HepG2 (cell line): ENCODE results near the gene ZNF618. TPM values are rescaled to one million over a fixed set of nuclear protein-coding genes. Genes with fewer than 3 reads are reported as not detected.

Experiments
- AHR ChIP-seq: IDR thresholded peaks from 2 replicates; pipeline ENCODE4 v1.6.1; 2018; ENCODE audit warnings: missing genetic modification reagents, missing compliant biosample characterization
- ATF7-NPFF ChIP-seq: sonication (generic); formaldehyde crosslinking; IDR thresholded peaks from 2 replicates; pipeline ENCODE4 v1.8.1; 2023; ENCODE audit warnings: mild to moderate bottlenecking, low read depth, missing genetic modification reagents, moderate library complexity
- DMTF1 ChIP-seq: sonication (generic); formaldehyde crosslinking; IDR thresholded peaks from 2 replicates; pipeline ENCODE4 v1.4.0; 2020; ENCODE audit warnings: mild to moderate bottlenecking, missing genetic modification reagents
- FOXK2 ChIP-seq: fragments of 450-650 bp; IDR thresholded peaks from 2 replicates; pipeline ENCODE4 v1.6.1; 2016
- GABPA ChIP-seq, 2 experiments: IDR thresholded peaks; 2 replicates each; pipeline ENCODE4 v1.6.1; 2011 to 2016; ENCODE audit warnings: low read depth in 2 of 2, low read length in 1 of 2, missing biosample characterization in 1 of 2, missing genetic modification characterization in 1 of 2
- KDM2A ChIP-seq: sonication (generic); formaldehyde crosslinking; IDR thresholded peaks from 2 replicates; pipeline ENCODE4 v1.4.0; 2020; ENCODE audit warnings: low read depth, missing genetic modification reagents, borderline replicate concordance
- MBNL3 ChIP-seq: fragments of 250-450 bp; sonication (Bioruptor Pico); conservative IDR thresholded peaks from 2 replicates; pipeline ENCODE4 v1.8.0; 2022; ENCODE audit warnings: mild to moderate bottlenecking, inconsistent platforms
- MEF2D ChIP-seq: sonication (generic); formaldehyde crosslinking; IDR thresholded peaks from 2 replicates; pipeline ENCODE4 v1.5.1; 2020; ENCODE audit warnings: mild to moderate bottlenecking, missing genetic modification reagents
- NFE2 ChIP-seq: sonication (generic); formaldehyde crosslinking; IDR thresholded peaks from 2 replicates; pipeline ENCODE4 v1.4.0; 2020; ENCODE audit warnings: missing genetic modification reagents
- NFYC ChIP-seq: IDR thresholded peaks from 2 replicates; pipeline ENCODE4 v1.6.1; 2016; ENCODE audit warnings: missing genetic modification reagents, missing compliant biosample characterization
- NKX3-1 ChIP-seq: sonication (generic); formaldehyde crosslinking; IDR thresholded peaks from 2 replicates; pipeline ENCODE4 v1.5.0; 2020; ENCODE audit warnings: missing genetic modification reagents
- POLR2A ChIP-seq, 2 experiments: IDR thresholded peaks; 2 replicates each; pipeline ENCODE4 v1.6.1; 2011; ENCODE audit warnings: low read depth in 2 of 2, low read length in 2 of 2, mild to moderate bottlenecking in 1 of 2, moderate library complexity in 1 of 2; ENCODE audit not compliant: insufficient read depth in 1 of 2
- ZBTB25 ChIP-seq: IDR thresholded peaks from 2 replicates; pipeline ENCODE4 v1.6.1; 2018; ENCODE audit warnings: missing genetic modification reagents
- ZIK1 ChIP-seq: sonication (generic); formaldehyde crosslinking; IDR thresholded peaks from 2 replicates; pipeline ENCODE4 v1.5.0; 2020; ENCODE audit warnings: mild to moderate bottlenecking, low read depth, missing genetic modification reagents, borderline replicate concordance
- ZMAT3 ChIP-seq: sonication (generic); formaldehyde crosslinking; conservative IDR thresholded peaks from 2 replicates; pipeline ENCODE4 v1.7.0; 2021; ENCODE audit warnings: missing genetic modification reagents
- ZNF12 ChIP-seq: sonication (generic); formaldehyde crosslinking; IDR thresholded peaks from 2 replicates; pipeline ENCODE4 v1.5.0; 2020; ENCODE audit warnings: missing genetic modification reagents
- ZNF331 ChIP-seq: sonication (generic); formaldehyde crosslinking; IDR thresholded peaks from 2 replicates; pipeline ENCODE4 v1.4.0; 2020; ENCODE audit warnings: missing genetic modification reagents
- ZNF343 ChIP-seq: sonication (generic); formaldehyde crosslinking; IDR thresholded peaks from 2 replicates; pipeline ENCODE4 v1.4.0; 2020; ENCODE audit warnings: mild to moderate bottlenecking, missing genetic modification reagents
- ZXDC ChIP-seq: sonication (generic); formaldehyde crosslinking; IDR thresholded peaks from 2 replicates; pipeline ENCODE4 v1.5.0; 2020; ENCODE audit warnings: mild to moderate bottlenecking, missing genetic modification reagents
- polyA plus RNA-seq, 8 experiments: library from polyadenylated mRNA; depleted of rRNA in 3 of 8; stranded (reverse) in 7 of 8; unstranded in 1 of 8; fragments of >200 nt; fragmentation: Illumina TruSeq in 4 of 8; extraction: Trizol in 4 of 8; gene quantifications; 2 replicates each; pipeline versions ENCODE4 v1.2.1 to v1.2.3, GENCODE V29; 2011 to 2016; ENCODE audit warnings: low read depth in 4 of 8, missing spikeins in 1 of 8, mixed read lengths in 1 of 8; ENCODE audit not compliant: insufficient read depth in 1 of 8
- total RNA-seq, 5 experiments: library from RNA; depleted of rRNA; stranded (reverse); fragments of >200 nt; fragmentation: Illumina TruSeq; extraction: Trizol; gene quantifications; 2 replicates each; pipeline ENCODE4 v1.2.3, GENCODE V29; 2016; ENCODE audit warnings: low read depth in 1 of 5
- TF ChIP-seq, protein P1 (sequence below): sonication (generic); formaldehyde crosslinking; IDR thresholded peaks from 2 replicates; pipeline ENCODE4 v1.4.0; 2020; ENCODE audit warnings: low read depth, missing genetic modification reagents

Gene ZNF618
- total and polyA plus RNA-seq, 2 of the 13 experiments (the other 11 are each of a cell fraction or from before 2014, with no cell fraction given) = 0.07 TPM

DNA sequence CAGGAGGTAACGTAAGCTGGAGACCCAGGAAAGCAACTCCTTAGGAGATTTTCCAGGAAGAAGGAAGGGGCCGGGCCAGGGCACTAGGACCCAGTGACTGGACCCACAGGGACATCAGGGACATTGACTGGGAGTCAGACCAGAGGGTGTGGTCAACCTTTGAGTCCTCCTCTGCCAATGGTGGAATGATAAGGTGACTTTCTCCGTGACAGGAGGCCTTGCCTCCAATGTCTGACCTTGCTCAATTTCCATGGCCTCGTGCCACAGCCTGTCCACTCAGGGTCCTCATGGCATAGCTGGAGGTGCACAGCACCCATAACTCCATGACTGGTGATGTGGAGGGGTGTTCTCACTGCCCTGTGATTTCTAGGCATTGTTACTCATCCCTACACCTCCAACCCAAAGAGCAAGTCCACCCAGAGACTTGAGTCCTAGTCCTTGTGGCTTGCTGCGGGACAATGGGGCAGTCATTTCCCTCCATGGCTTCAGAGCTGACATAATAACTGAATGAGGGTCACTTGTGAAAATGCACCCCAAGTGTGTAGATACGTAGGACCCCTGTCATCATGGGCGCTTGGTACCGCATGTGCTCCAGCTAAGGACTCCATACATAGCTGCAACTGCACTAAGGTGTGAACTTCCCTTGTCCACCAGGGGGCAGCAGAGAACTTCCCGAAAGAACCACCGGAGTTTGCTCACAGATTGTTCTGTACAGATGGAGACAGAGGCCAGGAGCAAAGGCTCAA is 206.1 kb downstream of the ZNF618 start (continued):
- 0 out of 2 replicates have a peak, but pooled peaks have one; percentile 68 for TF ChIP-seq AHR (CRISPR knock-in tag)
- TF ChIP-seq FOXK2 = peak; percentile 49; the same call in 1 of the 2 replicates
- TF ChIP-seq ATF7-NPFF (CRISPR knock-in tag) = peak; percentile 23; the same call in 1 of the 2 replicates
- no peak; the same call in 1 of the 2 replicates for TF ChIP-seq ZNF12
- TF ChIP-seq KDM2A (CRISPR knock-in tag) = peak; percentile 73; the same call in 1 of the 2 replicates
- TF ChIP-seq DMTF1 (CRISPR knock-in tag) = no peak
- peak; percentile 25; the same call in 1 of the 2 replicates for TF ChIP-seq MEF2D (CRISPR knock-in tag)
- TF ChIP-seq GABPA (IDR thresholded peaks at IDR 0.05; ENCODE audit: low read depth, low read length) = no peak
- TF ChIP-seq GABPA (CRISPR knock-in tag; IDR thresholded peaks at IDR 0.05; ENCODE audit: low read depth) = no peak
- 0 out of 2 replicates have a peak, but pooled peaks have one; percentile 43 for TF ChIP-seq MBNL3 (CRISPR knock-in tag)
- peak; percentile 69 for TF ChIP-seq ZIK1 (CRISPR knock-in tag)
- TF ChIP-seq, protein P1, sequence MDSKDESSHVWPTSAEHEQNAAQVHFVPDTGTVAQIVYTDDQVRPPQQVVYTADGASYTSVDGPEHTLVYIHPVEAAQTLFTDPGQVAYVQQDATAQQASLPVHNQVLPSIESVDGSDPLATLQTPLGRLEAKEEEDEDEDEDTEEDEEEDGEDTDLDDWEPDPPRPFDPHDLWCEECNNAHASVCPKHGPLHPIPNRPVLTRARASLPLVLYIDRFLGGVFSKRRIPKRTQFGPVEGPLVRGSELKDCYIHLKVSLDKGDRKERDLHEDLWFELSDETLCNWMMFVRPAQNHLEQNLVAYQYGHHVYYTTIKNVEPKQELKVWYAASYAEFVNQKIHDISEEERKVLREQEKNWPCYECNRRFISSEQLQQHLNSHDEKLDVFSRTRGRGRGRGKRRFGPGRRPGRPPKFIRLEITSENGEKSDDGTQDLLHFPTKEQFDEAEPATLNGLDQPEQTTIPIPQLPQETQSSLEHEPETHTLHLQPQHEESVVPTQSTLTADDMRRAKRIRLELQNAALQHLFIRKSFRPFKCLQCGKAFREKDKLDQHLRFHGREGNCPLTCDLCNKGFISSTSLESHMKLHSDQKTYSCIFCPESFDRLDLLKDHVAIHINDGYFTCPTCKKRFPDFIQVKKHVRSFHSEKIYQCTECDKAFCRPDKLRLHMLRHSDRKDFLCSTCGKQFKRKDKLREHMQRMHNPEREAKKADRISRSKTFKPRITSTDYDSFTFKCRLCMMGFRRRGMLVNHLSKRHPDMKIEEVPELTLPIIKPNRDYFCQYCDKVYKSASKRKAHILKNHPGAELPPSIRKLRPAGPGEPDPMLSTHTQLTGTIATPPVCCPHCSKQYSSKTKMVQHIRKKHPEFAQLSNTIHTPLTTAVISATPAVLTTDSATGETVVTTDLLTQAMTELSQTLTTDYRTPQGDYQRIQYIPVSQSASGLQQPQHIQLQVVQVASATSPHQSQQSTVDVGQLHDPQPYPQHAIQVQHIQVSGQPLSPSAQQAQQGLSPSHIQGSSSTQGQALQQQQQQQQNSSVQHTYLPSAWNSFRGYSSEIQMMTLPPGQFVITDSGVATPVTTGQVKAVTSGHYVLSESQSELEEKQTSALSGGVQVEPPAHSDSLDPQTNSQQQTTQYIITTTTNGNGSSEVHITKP (CRISPR knock-in tag) = peak; percentile 48; the same call in 1 of the 2 replicates
- TF ChIP-seq ZXDC (CRISPR knock-in tag) = no peak
- TF ChIP-seq ZMAT3 = 0 out of 2 replicates have a peak, but pooled peaks have one; percentile 11
- TF ChIP-seq NFE2 (CRISPR knock-in tag) = 0 out of 2 replicates have a peak, but pooled peaks have one; percentile 26
- TF ChIP-seq ZNF343 (CRISPR knock-in tag) = no peak
- TF ChIP-seq NKX3-1 (CRISPR knock-in tag) = no peak; the same call in 1 of the 2 replicates
- peak; percentile 69 for TF ChIP-seq ZNF331 (CRISPR knock-in tag)
- TF ChIP-seq ZBTB25 = peak; percentile 45
- TF ChIP-seq NFYC (CRISPR knock-in tag) = peak; percentile 67
- TF ChIP-seq POLR2A (IDR thresholded peaks at IDR 0.05; ENCODE audit: insufficient read depth in 1 of 2, low read depth in 2 of 2, low read length in 2 of 2) = peak in 1 of 2 experiments; percentile 66; a peak in 2 of 4 replicates
